Measurements from ENCODE around the gene SLC2A10. TPM values are rescaled to one million over a fixed set of nuclear protein-coding genes. Genes with fewer than 3 reads are reported as not detected.
"Not testable (repeated sequence)": the region's sequence is repeated elsewhere in the genome, so short reads cannot be mapped to it uniquely, and the experiment has no call there.

Gene SLC2A10
- total RNA-seq, 2 experiments from 2014 or later: not detected

- no peak for ATAC-seq
- POLR2A ChIA-PET: no interaction called here
- Mint-ChIP-seq H3K9me3 (ENCODE audit: low read depth) (peaks cover 11% of the 10 kb centered on the region), H3K27ac (no peak overlapping the region), H3K36me3 (ENCODE audit: low read depth) (peaks cover 3% of the 10 kb centered on the region), H3K4me1 (no peaks in the 10 kb centered on the region), H3K4me3 (no peak overlapping the region), H3K27me3 (peaks cover 1% of the 10 kb centered on the region)
- intact Hi-C loops (cut with DNase I, micrococcal nuclease): no loop called here
- CTCF ChIA-PET: interaction anchor here (0.8 to 1.0 kb wide), 2 partner anchors 10 to 79 kb away, joined by 3 to 6 read pairs; no protein-coding TSS in a partner anchor
- DNase-seq: no peak
These were observed 36.8 kb upstream of the SLC2A10 start for GRCh38 chr20:46672543-46673148.

- Mint-ChIP-seq H3K9me3 (ENCODE audit: low read depth) (peaks cover 11% of the 10 kb centered on the region), H3K36me3 (ENCODE audit: low read depth) (peaks cover 3% of the 10 kb centered on the region), H3K4me1 (no peaks in the 10 kb centered on the region), H3K27ac (no peak overlapping the region), H3K4me3 (no peak overlapping the region), H3K27me3 (peaks cover 1% of the 10 kb centered on the region)
- ATAC-seq: no peak
- DNase-seq: no peak
- ChIA-PET CTCF (interaction anchor here (0.6 to 1.2 kb wide), 2 partner anchors 25 to 1713 kb away, joined by 3 read pairs; partner anchors contain the start of gene TOMM34), POLR2A (no interaction called here)
- intact Hi-C loops (cut with DNase I, micrococcal nuclease): no loop called here
These were observed 35.8 kb upstream of the SLC2A10 start for GRCh38 chr20:46673394-46674252.

GRCh38 chr20:46674253-46675083 lies 35.0 kb upstream of the SLC2A10 start:
- intact Hi-C loops (cut with DNase I, micrococcal nuclease): no loop called here
- peaks cover 11% of the 10 kb centered on the region for H3K9me3 Mint-ChIP-seq (ENCODE audit: low read depth)
- no peaks in the 10 kb centered on the region for H3K4me1 Mint-ChIP-seq
- H3K27me3 Mint-ChIP-seq: peaks cover 1% of the 10 kb centered on the region
- H3K27ac Mint-ChIP-seq: no peak overlapping the region
- ChIA-PET CTCF (interaction anchor here (0.6 to 1.2 kb wide), 5 partner anchors 26 to 1714 kb away, joined by 3 to 4 read pairs (median 3); partner anchors contain the start of gene TOMM34), POLR2A (no interaction called here)
- peaks cover 3% of the 10 kb centered on the region for H3K36me3 Mint-ChIP-seq (ENCODE audit: low read depth)
- H3K4me3 Mint-ChIP-seq: no peak overlapping the region
- DNase-seq (no peak), ATAC-seq (no peak)

GRCh38 chr20:46676649-46677316 lies 32.7 kb upstream of the SLC2A10 start:
- ATAC-seq; H3K27me3 Mint-ChIP-seq; H3K27ac Mint-ChIP-seq; H3K9me3 Mint-ChIP-seq (ENCODE audit: low read depth); H3K4me3 Mint-ChIP-seq; H3K4me1 Mint-ChIP-seq; DNase-seq; intact Hi-C loops (cut with DNase I, micrococcal nuclease); POLR2A ChIA-PET; H3K36me3 Mint-ChIP-seq (ENCODE audit: low read depth): not testable (repeated sequence)
- CTCF ChIA-PET: interaction anchor here (0.6 kb wide), 1 partner anchor 42 kb away, joined by 4 read pairs; no protein-coding TSS in a partner anchor

GRCh38 chr20:46677608-46678007 lies 31.8 kb upstream of the SLC2A10 start:
- Mint-ChIP-seq H3K36me3 (ENCODE audit: low read depth) (no peaks in the 10 kb centered on the region), H3K4me3 (no peak overlapping the region), H3K27ac (no peak overlapping the region), H3K27me3 (peaks cover 1% of the 10 kb centered on the region), H3K9me3 (ENCODE audit: low read depth) (no peaks in the 10 kb centered on the region), H3K4me1 (peaks cover 6% of the 10 kb centered on the region)
- ChIA-PET CTCF (interaction anchor here (0.6 to 1.0 kb wide), 2 partner anchors 42 to 156 kb away, joined by 4 read pairs; no protein-coding TSS in a partner anchor), POLR2A (no interaction called here)
- intact Hi-C loops (cut with DNase I, micrococcal nuclease): no loop called here
- ATAC-seq (no peak), DNase-seq (no peak)

- intact Hi-C loops (cut with DNase I, micrococcal nuclease): no loop called here
- H3K4me1 Mint-ChIP-seq: peaks cover 10% of the 10 kb centered on the region
- H3K36me3 Mint-ChIP-seq (ENCODE audit: low read depth): no peaks in the 10 kb centered on the region
- no peak for ATAC-seq
- POLR2A ChIA-PET: no interaction called here
- peaks cover 1% of the 10 kb centered on the region for H3K27me3 Mint-ChIP-seq
- no peak overlapping the region for H3K27ac Mint-ChIP-seq
- DNase-seq: no peak
- CTCF ChIA-PET: interaction anchor here (0.6 to 2.2 kb wide), 3 partner anchors 66 to 193 kb away, joined by 3 to 6 read pairs (median 4); no protein-coding TSS in a partner anchor
- no peak overlapping the region for H3K4me3 Mint-ChIP-seq
- H3K9me3 Mint-ChIP-seq (ENCODE audit: low read depth): no peaks in the 10 kb centered on the region
These were observed 30.9 kb upstream of the SLC2A10 start for GRCh38 chr20:46678516-46678915.

GRCh38 chr20:46680684-46681031 lies 28.8 kb upstream of the SLC2A10 start:
- Mint-ChIP-seq H3K27me3 (peaks cover 1% of the 10 kb centered on the region), H3K9me3 (ENCODE audit: low read depth) (no peaks in the 10 kb centered on the region), H3K4me3 (no peak overlapping the region), H3K36me3 (ENCODE audit: low read depth) (peaks cover 9% of the 10 kb centered on the region), H3K27ac (no peak overlapping the region), H3K4me1 (peaks cover 23% of the 10 kb centered on the region)
- ChIA-PET CTCF (interaction anchor here (0.5 to 4.5 kb wide), 19 partner anchors 9 to 722 kb away, joined by 3 to 16 read pairs (median 4); partner anchors contain the start of gene TP53RK), POLR2A (no interaction called here)
- no peak for DNase-seq
- intact Hi-C loops (cut with DNase I, micrococcal nuclease): loop anchor here (1.0 to 2.0 kb wide), 5 partner anchors 118 to 548 kb away; no protein-coding TSS in a partner anchor
- no peak for ATAC-seq

- Mint-ChIP-seq H3K36me3 (ENCODE audit: low read depth) (peaks cover 15% of the 10 kb centered on the region), H3K9me3 (ENCODE audit: low read depth) (no peaks in the 10 kb centered on the region), H3K27me3 (no peaks in the 10 kb centered on the region), H3K4me1 (peaks cover 29% of the 10 kb centered on the region), H3K4me3 (no peak overlapping the region), H3K27ac (no peak overlapping the region)
- intact Hi-C loops (cut with DNase I, micrococcal nuclease): loop anchor here (1.0 to 2.0 kb wide), 5 partner anchors 119 to 549 kb away; no protein-coding TSS in a partner anchor
- DNase-seq (peak; percentile 83), ATAC-seq (peak; percentile 80)
- POLR2A ChIA-PET: interaction anchor here (0.6 kb wide), 1 partner anchor 297 kb away, joined by 8 read pairs; no protein-coding TSS in a partner anchor
- CTCF ChIA-PET: interaction anchor here (0.6 to 4.5 kb wide), 18 partner anchors 9 to 548 kb away, joined by 3 to 16 read pairs (median 4); partner anchors contain the start of gene TP53RK
These were observed 28.2 kb upstream of the SLC2A10 start for GRCh38 chr20:46681032-46681854.

GRCh38 chr20:46682063-46682821 lies 27.2 kb upstream of the SLC2A10 start:
- intact Hi-C loops (cut with DNase I, micrococcal nuclease): no loop called here
- H3K4me3 Mint-ChIP-seq: no peak overlapping the region
- no peak overlapping the region for H3K27ac Mint-ChIP-seq
- H3K9me3 Mint-ChIP-seq (ENCODE audit: low read depth): no peaks in the 10 kb centered on the region
- H3K4me1 Mint-ChIP-seq: peaks cover 39% of the 10 kb centered on the region
- H3K36me3 Mint-ChIP-seq (ENCODE audit: low read depth): peaks cover 21% of the 10 kb centered on the region
- ATAC-seq (no peak), DNase-seq (no peak)
- ChIA-PET CTCF (interaction anchor here (0.6 to 4.5 kb wide), 10 partner anchors 8 to 244 kb away, joined by 3 to 13 read pairs (median 3); partner anchors contain the start of gene TP53RK), POLR2A (no interaction called here)
- H3K27me3 Mint-ChIP-seq: no peaks in the 10 kb centered on the region

Measured in activated CD4-positive, alpha-beta T cell treated with anti-CD3 and anti-CD28 coated beads for 36 hours (primary cell).